ENCODE data around the gene LMTK3. TPM values are rescaled to one million over a fixed set of nuclear protein-coding genes. Genes with fewer than 3 reads are reported as not detected.

Gene LMTK3
- total and polyA plus RNA-seq, 9 of the 15 experiments (the other 6 are each of a cell fraction or from before 2014, with no cell fraction given), result 0.35 to 12.3 (median 2.0) TPM; not detected in 2

DNA sequence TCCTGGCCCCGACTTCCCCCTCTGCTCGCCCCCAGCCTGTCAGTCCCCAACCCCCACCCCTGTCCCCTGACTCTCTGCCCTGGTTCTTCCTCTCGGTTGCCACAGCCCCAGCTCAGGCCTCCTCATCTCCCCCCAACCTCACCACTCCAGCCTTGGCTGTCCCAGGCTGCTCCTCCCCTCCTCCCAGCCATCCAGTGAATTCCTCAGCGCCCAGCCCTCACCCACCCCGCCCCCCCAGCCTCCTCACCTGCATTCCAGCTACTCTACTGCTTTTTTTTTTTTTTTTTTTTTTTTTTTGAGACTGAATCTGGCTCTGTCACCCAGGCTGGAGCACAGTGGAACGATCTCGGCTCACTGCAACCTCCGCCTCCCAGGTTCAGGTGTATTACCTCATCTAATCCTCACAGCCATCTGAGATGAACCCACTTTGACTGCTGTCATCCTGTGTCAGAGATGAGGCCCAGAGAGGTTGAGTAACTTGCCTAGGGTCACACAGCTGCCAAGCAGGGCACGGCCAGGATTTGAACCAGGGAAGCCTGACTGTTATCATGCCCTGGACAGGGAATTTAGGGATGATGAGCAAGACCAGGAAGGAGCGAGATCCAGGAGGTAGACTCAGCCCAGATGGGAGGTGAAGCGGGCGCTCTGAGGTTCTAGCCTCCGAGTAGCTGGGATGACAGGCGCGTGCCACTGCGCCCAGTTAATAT, 42.9 kb upstream of the LMTK3 start (continued):
- TF ChIP-seq, protein P1, sequence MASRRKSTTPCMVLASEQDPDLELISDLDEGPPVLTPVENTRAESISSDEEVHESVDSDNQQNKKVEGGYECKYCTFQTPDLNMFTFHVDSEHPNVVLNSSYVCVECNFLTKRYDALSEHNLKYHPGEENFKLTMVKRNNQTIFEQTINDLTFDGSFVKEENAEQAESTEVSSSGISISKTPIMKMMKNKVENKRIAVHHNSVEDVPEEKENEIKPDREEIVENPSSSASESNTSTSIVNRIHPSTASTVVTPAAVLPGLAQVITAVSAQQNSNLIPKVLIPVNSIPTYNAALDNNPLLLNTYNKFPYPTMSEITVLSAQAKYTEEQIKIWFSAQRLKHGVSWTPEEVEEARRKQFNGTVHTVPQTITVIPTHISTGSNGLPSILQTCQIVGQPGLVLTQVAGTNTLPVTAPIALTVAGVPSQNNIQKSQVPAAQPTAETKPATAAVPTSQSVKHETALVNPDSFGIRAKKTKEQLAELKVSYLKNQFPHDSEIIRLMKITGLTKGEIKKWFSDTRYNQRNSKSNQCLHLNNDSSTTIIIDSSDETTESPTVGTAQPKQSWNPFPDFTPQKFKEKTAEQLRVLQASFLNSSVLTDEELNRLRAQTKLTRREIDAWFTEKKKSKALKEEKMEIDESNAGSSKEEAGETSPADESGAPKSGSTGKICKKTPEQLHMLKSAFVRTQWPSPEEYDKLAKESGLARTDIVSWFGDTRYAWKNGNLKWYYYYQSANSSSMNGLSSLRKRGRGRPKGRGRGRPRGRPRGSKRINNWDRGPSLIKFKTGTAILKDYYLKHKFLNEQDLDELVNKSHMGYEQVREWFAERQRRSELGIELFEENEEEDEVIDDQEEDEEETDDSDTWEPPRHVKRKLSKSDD (conservative IDR thresholded peaks at IDR 0.05; ENCODE audit: low read length), result no peak
- TF ChIP-seq BCOR (IDR thresholded peaks at IDR 0.05), result peak; percentile 94
- 0 out of 2 replicates have a peak, but pooled peaks have one; percentile 6 for TF ChIP-seq ZNF584 (CRISPR knock-in tag; IDR thresholded peaks at IDR 0.05; ENCODE audit: low read depth)
- TF ChIP-seq NR1H2 (CRISPR knock-in tag; IDR thresholded peaks at IDR 0.05), result no peak

DNA sequence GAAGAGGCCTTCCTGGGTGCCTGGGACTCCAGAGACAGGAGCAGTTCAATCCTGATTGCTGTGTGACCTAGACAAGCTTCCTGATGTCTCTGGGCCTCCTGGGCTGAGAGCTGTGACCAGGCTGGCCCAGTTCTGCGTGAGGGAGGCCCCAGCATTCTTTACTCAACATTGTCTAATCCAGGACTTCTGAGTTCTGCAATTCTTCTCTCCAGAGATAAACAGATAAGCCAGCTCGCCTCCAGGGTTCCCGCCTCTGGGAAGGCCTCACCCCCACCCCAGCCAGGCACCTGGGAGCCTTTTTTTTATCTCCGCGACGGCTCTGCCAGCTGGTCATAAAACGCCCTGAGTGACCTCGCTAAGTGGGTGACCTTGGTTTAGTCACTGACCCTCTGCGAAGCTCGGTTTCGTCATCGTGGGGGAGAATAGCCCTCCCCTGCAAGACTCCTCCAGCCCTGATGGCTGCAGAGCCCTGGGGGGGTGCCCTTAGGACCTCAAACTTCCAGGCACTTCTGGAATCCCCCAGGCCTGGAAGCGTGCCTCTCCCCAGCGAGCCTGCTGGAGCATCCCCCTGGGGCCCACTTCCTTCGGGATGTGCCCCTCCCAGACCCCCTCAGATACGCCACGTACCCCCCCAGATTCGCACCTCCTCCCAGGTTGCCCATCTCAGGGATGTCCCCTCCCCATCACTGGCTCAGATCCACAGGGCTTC, 42.2 kb upstream of the LMTK3 start:
- no peak overlapping the region for H3K4me3 ChIP-seq
- intact Hi-C loops (cut with micrococcal nuclease), result no loop called here
- TF ChIP-seq ZNF274 (IDR thresholded peaks at IDR 0.05; ENCODE audit: borderline replicate concordance, low read depth, low read length) (no peak), FOSL1 (tag; conservative IDR thresholded peaks at IDR 0.05) (peak; percentile 86), ELF4 (CRISPR knock-in tag; IDR thresholded peaks at IDR 0.05) (no peak), ZNF124 (CRISPR knock-in tag; IDR thresholded peaks at IDR 0.05) (no peak), MECOM (CRISPR knock-in tag; IDR thresholded peaks at IDR 0.05) (no peak), ZBTB7A (IDR thresholded peaks at IDR 0.05; ENCODE audit: borderline replicate concordance, control insufficient read depth, low read depth, low read length) (no peak), SMAD3 (CRISPR knock-in tag; conservative IDR thresholded peaks at IDR 0.05) (no peak), CREB1 (IDR thresholded peaks at IDR 0.05) (peak; percentile 56), CREB1 (CRISPR knock-in tag; IDR thresholded peaks at IDR 0.05) (peak; percentile 45; the same call in 1 of the 2 replicates), JUNB (CRISPR knock-in tag; conservative IDR thresholded peaks at IDR 0.05) (no peak), ELF2 (CRISPR knock-in tag; IDR thresholded peaks at IDR 0.05) (no peak)

More for the DNA sequence above, 42.2 kb upstream of the LMTK3 start:
- no TSS peak for BruUV-seq (replicated peaks)
- peak; percentile 76 to 83 (median 82) for DNase-seq (ENCODE audit: extremely low read depth in 1 of 4, low spot score in 3 of 4)
- Histone ChIP-seq H3K4me1 (replicated peaks in 1 of 2; ENCODE audit: control insufficient read depth in 2 of 2, insufficient read depth in 2 of 2, low read length in 2 of 2) (peaks cover 8 to 28% of the 10 kb centered on the region in 2 experiments; a peak in 3 of 5 replicates), H3K36me3 (ENCODE audit: control insufficient read depth, insufficient read depth, low read length) (no peaks in the 10 kb centered on the region), H3K9ac (ENCODE audit: insufficient read depth in 1 of 2, low read depth in 2 of 2, low read length in 2 of 2) (peak overlapping the region in 1 of 2 experiments; percentile 82; a peak in 2 of 4 replicates), H4K20me1 (replicated peaks; ENCODE audit: control insufficient read depth, insufficient read depth, low read length) (no peaks in the 10 kb centered on the region; the same call in 1 of the 2 replicates), H3K4me2 (ENCODE audit: insufficient read depth, low read length) (peak overlapping the region; percentile 42; the same call in 1 of the 2 replicates), H3K79me2 (ENCODE audit: control insufficient read depth, insufficient read depth, low read length) (no peaks in the 10 kb centered on the region), H3K9me3 (replicated peaks; ENCODE audit: control insufficient read depth, insufficient read depth, low read depth, low read length) (no peaks in the 10 kb centered on the region), H2AFZ (ENCODE audit: low read depth, low read length) (peak overlapping the region; percentile 13; the same call in 1 of the 2 replicates), H3K27ac (ENCODE audit: extremely low read depth, low read depth, low read length) (no peak overlapping the region; the same call in 2 of the 3 replicates), H3K27me3 (ENCODE audit: control insufficient read depth in 2 of 2, insufficient read depth in 2 of 2, low read length in 2 of 2) (peaks cover 0 to 17% of the 10 kb centered on the region in 2 experiments; a peak in 3 of 5 replicates), H3K9me1 (ENCODE audit: control insufficient read depth, insufficient read depth, low read length) (no peaks in the 10 kb centered on the region)
- FAIRE-seq, result peak; percentile 95
- ATAC-seq, result peak; percentile 89
- in situ Hi-C loops (cut with MboI), result no loop called here
- 5% methylated on average over 15 of the region's 18 CpGs for WGBS (ENCODE audit: insufficient coverage, low coverage, missing lambda C conversion rate)
- CTCF ChIA-PET (ENCODE audit: low intra/inter-chr PET ratio), result interaction anchor here (0.6 to 0.8 kb wide), 2 partner anchors 59 to 85 kb away, joined by 3 to 7 read pairs; no protein-coding TSS in a partner anchor
- POLR2A ChIA-PET, result interaction anchor here (0.6 to 1.5 kb wide), 7 partner anchors 9 to 183 kb away, joined by 3 to 7 read pairs (median 3); no protein-coding TSS in a partner anchor
